Middle frontal gyrus (tissue), 1 donor: ENCODE measurements around the gene TRAK1.

Experiments
- DNase-seq: peaks from one replicate; pipeline ENCODE4 v3.0.0-alpha.2; 2015; ENCODE audit warnings: low spot score; ENCODE audit errors: extremely low spot score

TRAK1 gene

DNA sequence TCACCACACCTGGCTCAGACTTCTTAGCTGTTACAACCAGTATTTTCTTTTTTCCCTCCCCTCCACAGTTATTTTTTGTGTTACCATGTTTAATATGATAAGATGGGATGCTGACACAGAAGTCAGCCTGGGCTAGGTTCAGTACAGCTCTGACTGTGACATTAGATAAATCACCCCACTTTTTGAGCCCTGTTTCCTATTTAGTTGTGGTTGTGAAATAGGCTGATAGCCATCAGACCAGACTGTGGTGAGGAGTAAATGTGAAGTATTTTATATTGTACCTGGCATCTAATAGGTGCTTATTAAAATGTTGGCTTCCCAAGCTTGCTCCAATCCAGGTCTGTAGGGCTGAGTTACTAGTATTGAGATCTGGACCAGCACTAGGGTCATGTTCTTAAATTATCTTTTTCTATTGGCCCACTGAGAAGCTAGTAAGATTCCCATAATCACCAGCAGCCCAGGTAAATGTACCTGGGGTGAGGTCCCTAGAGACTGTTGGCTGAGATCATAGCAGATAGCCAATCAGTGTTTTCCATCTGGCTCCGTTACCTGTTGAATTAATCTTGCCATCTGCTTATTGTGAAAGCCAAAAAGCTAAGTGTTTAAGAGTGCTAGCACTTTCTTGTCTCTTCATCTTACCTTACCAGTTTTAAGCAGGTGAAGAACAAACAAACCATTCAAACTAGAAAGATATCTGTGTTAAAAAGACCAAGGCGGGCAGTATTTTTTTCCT is 113.9 kb downstream of the TRAK1 start:
- no peak for DNase-seq

DNA sequence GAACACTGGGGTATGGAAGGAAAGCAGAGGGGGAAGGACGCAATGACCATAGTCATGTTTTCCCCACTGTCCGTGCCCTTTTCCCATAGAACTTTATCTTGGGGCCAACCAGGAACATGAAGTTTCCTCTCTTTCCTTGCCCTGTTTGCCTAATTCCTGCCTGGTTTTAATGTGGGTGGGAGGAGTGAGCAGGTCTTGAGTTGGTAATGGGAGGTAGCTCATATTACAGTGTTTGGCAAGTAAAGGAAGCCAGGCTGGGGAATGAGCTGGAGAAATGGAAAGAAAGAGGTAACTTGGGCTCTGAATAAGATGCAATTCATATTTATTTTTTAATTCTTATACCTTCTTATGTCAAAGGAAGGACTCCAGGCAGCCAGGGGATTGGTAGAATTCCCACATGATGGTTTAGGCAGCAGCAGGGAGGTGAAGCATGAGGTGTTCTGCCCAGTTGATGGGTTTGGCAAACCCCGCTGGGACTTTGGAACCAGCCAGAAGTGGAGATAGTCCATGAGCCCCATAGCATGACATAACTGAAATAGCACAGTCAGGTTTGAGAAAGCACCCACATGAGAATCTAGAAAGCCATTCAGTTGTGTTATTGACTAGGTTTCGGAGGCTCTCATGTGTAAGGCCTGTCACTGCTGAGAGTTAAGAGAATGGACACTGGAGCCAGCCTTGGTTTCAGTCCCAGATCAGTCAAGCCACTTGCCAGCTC is 114.8 kb downstream of the TRAK1 start:
- no peak for DNase-seq

DNA sequence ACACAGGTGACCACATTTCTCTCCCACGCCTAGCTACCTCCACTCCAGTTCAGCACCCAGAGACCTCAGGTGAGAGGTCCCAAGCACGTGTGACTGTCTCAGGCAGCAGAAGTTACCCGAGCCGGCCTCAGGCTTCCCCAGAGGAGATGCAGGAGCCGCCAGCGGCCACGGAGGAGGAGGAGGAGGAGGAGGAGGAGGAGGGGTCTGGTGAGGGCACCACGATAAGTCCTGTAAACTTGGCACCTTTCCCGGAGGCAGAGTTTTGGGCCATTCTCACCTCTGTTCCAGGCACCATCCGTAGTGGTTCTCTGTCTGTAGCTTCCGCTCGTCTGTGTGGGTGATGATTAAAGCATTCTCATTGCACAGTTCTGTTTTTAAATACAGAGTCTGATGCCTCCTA is 118.8 kb downstream of the TRAK1 start:
- DNase-seq, result no peak

DNA sequence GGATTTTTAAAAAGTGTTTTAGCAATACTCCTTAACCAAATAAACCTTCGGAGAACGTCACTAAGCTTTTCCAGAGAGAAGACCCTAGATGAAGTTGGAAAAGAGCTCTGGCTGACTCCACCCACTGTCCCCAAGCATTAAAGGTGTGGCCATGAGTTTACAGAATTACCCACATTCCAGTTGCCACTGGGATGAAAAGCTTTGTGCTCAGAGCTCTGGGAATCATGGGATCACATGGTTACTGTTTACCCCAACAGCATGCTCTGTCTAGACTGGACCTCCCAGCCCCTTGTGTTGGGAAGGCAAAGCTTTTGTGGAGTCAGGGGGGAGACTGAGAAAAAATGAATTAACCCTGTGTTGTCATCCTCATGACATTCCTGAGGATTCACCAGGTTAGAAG is 119.6 kb downstream of the TRAK1 start:
- DNase-seq, result no peak

DNA sequence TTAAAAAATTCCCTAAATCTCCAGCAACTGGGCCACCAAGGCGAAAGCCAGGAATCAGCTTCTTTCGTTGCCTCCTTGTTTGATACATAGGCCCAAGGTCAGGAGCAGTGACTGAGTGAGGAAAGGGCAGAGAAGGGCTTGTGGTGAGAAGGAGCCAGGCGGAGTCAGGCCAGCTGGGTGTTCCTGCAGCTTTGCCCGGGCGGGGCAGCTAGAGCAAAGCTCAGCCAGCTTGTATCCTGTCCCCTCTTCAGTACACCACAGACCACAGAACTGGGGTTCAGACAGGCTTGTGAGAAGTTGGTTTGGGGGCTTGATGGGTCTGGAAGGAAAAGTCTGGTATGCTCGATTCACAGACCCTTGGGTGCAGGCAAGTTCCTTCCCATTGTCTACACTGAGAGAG is 122.3 kb downstream of the TRAK1 start:
- DNase-seq, result no peak

DNA sequence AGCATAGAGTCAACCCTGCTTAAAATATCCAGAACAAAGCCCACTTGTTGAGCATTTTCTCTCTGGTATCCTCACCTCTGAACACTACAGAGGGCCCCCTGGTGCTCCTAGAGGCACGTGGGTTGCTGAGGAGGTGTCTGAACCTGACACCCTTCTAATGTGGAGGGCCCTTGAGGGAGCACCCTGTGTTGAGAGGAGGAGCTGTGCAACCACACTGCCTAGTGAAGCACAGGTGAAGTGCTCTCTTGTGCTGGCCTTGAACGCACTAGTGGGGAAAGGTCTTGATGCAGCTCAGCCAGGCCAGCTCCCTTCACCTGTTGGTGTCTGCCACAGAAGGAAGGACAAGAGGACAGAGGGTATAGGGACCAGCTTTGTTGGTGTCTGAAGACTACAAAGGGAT is 122.9 kb downstream of the TRAK1 start:
- no peak for DNase-seq

DNA sequence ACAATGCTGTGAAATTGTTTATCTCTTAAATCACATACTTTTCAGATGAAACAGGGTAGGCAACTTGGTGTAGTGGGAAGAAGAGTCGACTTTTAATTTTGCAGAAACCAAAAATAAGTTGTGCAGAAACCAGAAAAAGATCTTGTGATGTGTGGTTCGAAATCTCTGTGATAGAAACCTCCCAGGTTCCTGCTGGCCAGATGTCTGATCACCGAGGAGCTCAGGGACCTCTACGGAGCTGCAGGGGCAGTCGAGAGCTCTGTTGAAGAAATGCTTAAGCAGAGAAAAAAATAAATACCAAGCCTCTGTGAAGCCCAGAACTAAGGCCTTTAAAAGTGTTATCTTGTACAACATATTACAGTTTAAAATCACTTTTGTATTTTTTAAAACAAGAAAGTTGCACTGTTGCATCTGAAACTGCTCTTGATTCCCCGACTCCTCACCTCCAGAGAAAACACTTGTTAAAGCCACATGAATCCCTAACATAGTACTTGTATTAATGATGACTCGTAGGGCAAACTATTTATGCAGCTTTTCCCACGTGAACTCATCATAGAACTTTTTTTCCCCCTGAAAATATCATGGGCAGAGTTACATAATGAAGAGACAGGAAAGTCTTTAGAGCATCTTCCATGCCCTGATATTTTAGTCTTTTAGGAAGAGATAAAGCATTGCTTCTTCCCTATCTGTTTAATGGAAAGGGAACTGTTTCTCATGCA is 123.6 kb downstream of the TRAK1 start:
- DNase-seq, result no peak

DNA sequence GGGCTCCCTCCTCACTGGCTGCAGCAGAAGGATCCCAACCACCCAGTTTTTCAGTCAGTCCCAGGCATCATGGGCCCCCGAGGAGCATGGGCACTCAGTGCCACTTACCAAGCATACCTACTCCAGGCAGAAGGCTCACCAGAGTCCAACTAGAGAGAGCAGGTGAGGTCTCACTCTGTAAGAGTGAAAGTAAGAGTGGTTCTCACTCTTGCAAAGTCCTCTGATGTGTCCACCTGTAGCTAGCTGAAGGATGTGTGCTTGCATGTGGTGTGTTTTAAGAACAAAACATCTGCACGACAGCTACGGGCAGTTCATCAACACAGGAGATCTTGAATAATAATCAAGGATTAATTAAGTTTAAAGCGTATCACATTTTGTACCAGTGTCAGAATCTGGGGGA is 125.1 kb downstream of the TRAK1 start:
- no peak for DNase-seq

DNA sequence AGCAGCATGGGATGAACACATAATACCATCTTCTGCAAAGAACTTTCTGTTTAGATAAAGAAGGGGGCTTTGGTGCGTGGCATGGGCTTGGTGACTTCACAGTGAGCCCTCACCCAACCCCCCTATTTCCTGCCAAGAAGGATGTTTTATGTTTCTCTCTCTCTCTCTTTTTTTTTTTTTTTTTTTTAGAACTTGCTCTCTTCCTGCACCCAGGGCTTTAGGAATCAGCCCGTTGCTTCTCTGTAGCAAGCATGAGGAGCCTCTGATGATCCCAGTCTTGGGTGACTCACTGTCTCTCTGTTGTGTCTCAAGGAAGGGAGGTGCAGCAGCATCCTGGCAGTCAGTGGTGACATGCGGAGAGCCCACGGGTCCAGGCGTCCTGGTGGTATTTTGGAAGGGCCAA is 125.8 kb downstream of the TRAK1 start:
- DNase-seq, result no peak

DNA sequence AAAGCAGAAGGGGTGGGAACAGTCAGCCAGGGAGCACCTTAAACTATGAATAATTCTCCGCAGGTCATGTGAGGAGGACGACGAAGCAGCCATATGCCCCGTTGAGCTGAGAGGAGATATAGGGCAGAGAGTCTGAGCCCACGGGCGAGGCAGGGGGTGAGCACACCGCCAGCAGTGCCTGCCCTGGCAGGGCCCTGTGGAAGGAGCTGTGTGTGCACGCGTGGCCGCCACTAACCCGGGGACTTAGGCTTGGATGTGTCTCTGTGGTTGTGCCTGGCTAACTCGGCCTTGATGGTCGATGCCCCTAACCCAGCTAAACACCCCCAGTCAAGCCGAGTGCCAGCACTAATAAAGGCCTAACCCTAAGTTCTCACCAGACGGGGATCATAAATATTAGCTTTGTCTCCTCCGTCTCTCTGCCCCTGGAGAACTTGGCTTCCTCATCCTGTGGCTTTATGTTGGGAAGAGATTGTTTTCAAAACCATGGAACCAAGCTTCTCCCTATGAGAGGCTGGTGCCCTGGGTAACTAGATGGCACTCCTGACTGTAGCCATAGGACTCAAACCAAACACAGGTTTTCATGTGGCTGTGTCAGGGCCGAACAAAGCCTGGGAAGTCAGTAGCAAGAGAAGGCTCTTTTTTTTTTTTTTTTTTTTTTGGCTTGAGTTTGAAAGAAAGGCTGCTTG is 129.4 kb downstream of the TRAK1 start:
- DNase-seq, result no peak

DNA sequence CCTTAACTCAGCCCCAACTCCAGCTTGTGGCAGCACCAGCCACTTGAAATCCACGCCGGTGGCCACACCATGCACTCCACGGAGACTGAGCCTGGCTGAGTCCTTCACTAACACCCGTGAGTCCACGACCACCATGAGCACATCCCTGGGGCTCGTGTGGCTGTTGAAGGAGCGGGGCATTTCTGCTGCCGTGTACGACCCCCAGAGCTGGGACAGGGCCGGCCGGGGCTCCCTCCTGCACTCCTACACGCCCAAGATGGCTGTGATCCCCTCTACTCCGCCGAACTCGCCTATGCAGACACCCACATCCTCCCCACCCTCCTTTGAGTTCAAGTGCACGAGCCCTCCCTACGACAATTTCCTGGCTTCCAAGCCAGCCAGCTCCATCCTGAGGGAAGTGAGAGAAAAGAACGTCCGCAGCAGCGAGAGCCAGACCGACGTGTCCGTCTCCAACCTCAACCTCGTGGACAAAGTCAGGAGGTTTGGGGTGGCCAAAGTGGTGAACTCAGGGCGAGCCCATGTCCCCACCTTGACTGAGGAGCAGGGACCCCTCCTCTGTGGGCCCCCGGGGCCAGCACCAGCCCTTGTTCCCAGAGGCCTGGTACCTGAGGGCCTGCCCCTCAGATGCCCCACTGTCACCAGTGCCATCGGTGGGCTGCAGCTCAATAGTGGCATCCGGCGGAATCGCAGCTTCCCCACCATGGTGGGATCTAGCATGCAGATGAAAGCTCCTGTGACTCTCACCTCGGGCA is 132.0 kb downstream of the TRAK1 start:
- no peak for DNase-seq

DNA sequence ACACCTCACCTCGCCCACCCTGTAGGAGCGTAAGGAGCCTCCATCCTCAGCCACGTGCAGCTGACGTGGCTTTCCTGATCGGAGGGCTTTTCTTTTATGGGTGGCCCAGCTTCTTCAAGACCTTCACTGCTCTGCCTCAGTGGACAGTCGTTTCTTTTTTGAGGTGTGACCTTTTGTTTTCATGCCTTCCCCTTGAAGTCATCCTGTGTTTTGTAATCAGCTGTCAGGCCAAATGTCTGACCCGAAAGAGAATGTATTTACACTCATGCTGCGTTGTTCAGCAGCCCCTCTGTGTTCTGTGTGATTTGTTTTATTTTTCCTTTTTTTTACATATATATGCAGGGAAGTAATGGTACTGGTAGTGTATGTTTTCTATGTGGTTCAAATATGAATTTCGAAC is 133.0 kb downstream of the TRAK1 start:
- DNase-seq, result no peak

DNA sequence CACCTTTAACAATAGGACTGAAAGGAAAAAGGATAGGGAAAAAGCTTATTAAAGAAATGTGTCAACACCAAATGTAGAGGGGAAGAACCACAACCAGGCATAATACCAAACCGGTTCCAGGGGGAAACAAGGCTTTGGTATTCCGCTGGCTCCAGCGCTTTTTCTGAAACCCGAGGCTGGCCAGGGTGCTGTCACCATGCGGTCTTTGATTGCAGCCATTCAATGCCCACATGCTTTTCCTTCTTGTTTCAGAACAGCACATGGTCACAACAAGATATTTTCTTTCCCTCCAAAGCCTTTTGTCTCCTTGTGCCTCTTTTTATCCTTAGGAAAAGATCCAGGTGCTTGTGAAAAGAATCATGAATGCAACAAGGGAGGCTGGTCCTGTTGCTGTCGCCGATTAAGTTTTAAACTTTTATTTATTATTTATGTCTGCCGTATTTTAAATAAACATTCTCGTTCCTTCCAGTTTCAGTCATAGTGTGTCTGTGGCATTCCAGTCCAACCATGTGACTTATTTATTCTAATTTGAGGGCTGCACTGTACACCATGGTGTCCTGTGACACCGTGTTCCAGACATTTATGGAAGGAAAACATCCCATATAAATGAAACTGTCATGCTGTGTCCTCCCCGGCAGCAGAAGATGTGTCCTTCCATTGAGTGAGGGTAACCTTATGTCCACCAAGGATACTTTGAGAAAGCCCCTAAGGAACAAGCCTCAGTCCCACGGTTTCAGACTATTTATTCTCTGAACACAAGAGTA is 133.7 kb downstream of the TRAK1 start:
- DNase-seq, result no peak

DNA sequence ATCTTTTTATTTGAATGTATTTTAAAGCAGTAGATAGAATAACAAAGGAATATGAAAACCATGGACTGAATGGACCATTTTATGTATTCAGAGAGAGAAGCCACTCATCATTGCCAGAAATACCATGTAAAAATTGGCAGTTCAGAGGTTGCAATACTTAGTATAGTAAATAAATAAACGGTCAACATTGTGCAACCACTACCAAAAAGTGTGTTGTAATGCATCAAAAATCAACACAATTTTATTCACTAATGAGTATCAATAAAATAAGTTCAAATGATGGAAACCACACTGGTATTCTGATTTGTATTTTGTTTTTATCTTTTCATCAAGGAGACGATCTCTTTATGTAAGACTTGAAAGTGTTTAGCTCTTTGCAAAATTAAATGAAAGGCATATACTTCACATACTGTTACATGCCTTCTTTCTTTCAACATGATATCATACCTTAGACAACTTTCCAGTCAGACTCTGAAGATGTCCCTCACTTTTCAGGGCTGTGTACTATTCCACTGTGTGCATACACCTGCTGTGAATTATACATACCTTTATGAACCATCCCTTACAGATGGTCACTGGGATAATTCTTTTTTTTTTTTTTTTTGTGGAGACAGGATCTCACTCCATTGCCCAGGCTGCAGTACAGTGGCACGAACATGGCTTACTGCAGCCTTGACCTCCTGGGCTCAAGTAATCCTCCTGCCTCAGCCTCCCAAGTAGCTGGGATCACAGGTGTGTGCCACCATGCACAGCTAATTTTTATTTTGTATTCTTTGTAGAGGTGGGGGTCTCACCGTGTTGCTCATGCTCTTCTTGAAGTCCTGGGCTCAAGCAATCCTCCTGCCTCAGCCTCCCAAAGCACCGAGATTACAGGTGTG is 134.6 kb downstream of the TRAK1 start:
- DNase-seq, result no peak

DNA sequence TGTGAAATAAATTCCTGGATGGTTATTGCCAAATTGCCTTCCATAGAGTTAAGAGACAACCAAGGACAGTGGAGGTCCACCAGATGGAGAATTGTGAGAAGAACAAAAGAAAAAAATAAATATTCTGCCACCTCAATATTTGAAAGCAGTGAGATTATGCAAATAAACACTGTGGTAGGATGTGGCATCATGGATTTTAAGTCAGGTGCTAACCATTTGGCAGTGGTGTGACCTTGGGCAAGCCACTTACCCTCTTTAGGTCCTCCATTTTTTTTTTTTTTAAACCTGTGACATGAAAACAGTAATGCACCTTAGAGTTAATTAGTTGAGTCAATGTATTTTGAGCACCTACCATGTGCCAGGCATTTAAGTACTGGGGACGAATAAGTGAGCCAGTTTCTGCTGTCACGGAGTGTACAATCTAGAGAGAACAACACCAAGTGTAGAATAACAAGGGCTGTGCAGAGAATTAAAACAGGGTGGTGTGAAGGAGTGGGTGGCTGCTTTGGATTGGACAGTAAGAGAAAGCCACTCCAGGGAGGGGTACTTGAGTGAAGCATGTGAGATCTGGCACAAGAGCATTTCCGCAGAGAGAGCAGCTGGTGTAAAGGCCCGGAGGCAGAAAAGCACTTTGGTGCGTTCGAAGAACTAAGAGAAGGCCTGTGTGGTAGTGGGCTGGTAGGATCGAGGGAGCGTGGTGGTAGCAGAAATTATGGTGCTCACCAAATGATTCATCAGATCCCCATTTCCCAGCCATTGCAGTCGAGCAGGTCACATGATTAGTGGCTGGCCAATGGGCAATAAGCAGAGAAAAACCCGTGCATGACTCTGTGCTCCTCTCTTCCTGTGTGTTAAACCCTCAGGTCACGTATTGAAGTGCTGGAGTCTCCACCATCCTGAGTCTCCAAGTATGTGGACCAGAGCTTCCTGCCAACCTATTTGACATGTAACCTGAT is 135.6 kb downstream of the TRAK1 start:
- no peak for DNase-seq

DNA sequence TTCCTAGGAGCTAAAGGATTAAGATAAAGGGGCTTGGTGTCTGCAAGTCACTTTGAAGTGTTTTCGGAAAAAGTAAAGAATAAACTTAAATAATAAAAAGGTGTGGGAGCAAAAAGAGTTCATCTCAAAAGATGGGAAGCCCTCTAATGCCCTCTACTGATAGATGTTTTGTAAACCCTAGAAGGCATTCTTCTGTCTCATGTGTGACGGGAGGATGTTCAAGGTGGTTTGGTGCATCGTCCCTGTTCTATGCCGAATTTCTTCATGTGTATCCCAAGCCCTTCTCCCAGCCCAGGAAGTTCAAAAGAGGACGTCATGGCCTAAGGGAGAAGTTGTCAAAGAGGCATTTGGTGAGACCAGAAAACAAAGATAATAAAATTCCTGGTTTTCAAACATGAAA is 137.6 kb downstream of the TRAK1 start:
- DNase-seq, result no peak

DNA sequence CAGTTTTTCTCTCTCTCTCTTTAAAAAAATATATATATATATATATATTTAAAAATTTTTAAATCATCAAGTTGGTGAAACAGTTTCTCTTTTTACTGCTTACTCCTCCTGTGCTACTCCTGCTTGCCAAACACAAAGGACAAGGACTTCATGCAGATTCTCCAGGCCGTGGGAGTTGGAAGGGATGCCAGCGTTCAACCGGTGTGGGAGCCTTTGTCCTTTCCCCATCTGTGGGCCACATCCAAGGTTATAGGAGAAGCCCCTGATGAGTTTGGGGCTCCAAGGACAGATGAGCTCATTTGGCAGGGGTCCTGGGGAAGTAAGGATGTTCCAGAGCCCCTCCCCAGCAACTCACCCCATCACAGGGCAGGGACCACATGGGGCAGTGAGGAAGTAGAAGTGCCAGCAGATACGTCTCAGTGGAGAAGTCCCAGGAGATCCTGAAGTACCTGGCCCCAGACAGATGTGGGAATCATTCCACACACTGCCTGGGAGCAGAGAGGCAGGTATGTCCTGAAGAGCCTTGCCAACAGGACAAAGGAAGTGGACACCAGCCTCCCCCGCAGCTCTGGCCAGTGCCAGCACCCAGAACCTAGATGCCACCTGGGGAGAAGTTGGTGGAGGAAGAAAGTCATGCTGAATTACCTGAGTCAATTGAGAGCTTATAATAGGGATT is 138.2 kb downstream of the TRAK1 start:
- DNase-seq, result no peak
